Right lobe of liver (tissue), 4 donors: ENCODE measurements around the gene CA12.
"Not testable (repeated sequence)": the region's sequence is repeated elsewhere in the genome, so short reads cannot be mapped to it uniquely, and the experiment has no call there.

Experiments
- POLR2A ChIP-seq: fragments of 450-650 bp; IDR thresholded peaks from one replicate; pipeline ENCODE4 v1.6.1; 2017; ENCODE audit warnings: antibody characterized with exemption, mild to moderate bottlenecking
- TF ChIP-seq, protein P1 (sequence below), 4 donors: fragments of 200-600 bp in 3 of 4; fragments of 450-650 bp in 1 of 4; IDR thresholded peaks; one replicate each; pipeline versions ENCODE4 v1.5.1 to v1.8.0; 2016 to 2022; ENCODE audit warnings: antibody characterized with exemption in 4 of 4, mild to moderate bottlenecking in 2 of 4
- donor health status: DM: no; HTN: no; CAD: no.
- donor health status: DM: no; HTN: no; CAD: no.
- donor health status: DM: no; HTN: yes; CAD: no.

GRCh38 chr15:63320981-63321380, 60.7 kb downstream of the CA12 start:
- TF ChIP-seq, protein P1, sequence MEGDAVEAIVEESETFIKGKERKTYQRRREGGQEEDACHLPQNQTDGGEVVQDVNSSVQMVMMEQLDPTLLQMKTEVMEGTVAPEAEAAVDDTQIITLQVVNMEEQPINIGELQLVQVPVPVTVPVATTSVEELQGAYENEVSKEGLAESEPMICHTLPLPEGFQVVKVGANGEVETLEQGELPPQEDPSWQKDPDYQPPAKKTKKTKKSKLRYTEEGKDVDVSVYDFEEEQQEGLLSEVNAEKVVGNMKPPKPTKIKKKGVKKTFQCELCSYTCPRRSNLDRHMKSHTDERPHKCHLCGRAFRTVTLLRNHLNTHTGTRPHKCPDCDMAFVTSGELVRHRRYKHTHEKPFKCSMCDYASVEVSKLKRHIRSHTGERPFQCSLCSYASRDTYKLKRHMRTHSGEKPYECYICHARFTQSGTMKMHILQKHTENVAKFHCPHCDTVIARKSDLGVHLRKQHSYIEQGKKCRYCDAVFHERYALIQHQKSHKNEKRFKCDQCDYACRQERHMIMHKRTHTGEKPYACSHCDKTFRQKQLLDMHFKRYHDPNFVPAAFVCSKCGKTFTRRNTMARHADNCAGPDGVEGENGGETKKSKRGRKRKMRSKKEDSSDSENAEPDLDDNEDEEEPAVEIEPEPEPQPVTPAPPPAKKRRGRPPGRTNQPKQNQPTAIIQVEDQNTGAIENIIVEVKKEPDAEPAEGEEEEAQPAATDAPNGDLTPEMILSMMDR (IDR thresholded peaks at IDR 0.05), result not testable (repeated sequence)
- not testable (repeated sequence) for TF ChIP-seq POLR2A
